NCI-H1092 (cell line): Measurements from ENCODE around the gene SDK1.

Source experiments
- DNase-seq: peaks from one replicate; lab custom pipeline; 2025; lab: John Stamatoyannopoulos, UW

Gene SDK1

DNA sequence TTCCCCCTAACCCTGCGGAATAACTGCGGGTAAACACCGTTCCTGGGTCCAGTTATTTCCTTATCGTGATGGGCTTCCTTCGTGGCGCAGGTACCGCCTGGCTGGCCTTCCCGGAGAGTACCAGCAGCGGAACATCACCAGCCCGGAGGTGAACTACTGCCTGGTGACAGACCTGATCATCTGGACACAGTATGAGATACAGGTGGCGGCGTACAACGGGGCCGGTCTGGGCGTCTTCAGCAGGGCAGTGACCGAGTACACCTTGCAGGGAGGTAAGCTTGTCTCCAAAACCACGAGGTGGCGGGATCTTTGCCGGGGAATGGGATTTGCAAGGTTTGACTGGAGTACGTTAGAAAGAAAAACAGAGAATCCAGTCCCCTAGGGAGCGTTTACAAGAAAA, 716.0 kb downstream of the SDK1 start:
- DNase-seq, result no peak

- no peak for DNase-seq
These were observed 716.7 kb downstream of the SDK1 start for GRCh38 chr7:4017785-4018184.

GRCh38 chr7:4018601-4019316, 717.7 kb downstream of the SDK1 start:
- no peak for DNase-seq

DNA sequence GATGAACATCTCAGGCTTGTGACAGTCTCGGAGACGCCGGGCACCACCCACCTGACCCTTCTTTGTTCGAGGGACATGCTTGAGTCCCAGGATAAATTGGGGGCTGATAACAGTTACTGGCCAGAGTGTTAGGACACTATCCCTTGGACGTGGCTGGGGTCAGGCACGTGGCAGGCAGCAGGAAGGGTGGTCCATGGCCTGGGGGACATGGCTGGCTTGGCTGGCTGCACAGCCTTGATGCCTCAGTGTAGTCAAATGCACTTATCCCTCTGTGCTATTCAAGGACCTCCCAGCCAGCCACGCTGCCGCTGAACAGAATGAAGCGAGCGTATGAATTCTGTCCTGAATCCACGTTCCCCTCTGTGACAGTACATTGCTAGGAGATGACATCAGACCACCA, 719.0 kb downstream of the SDK1 start:
- no peak for DNase-seq

GRCh38 chr7:4021413-4021812, 720.4 kb downstream of the SDK1 start:
- DNase-seq, result no peak

DNA sequence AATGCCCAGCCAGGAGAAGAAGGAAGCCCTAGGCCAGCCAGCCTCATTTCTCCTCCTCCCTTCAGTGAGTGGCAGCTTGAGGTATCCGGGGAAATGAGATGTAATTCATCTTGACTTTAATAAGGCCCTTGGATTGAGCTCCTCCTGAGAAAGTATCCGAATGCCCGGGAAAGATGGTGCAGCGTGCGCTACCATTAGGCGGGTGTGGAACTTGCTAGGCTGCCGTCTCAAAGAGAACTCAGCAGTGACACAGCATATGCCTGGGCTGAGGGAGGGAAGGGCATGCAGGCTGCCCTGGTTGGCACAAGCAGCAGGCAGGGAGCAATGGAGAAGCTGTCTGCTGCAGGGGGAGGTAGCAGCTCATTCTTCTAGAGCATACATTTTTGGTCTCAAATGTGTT, 721.2 kb downstream of the SDK1 start:
- DNase-seq, result no peak

DNA sequence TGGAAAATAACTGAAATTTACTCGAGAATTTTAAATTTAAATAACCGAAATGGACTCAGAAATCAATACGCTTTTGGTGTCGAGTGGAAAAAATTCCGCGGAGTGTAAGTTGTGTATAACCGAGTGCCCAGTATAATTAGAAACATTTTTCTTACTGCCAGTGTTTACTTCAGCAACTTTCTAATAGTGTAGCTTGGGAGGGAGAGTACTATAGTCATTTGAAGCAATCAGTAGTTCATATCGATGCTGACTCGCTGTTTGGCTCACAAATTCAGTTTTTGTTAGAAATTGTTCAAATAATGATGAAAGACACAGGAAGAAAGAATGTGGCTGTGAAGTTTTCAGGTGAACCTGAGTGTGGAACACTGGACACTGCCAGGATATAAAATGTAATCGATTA, 722.5 kb downstream of the SDK1 start:
- DNase-seq, result no peak

- no peak for DNase-seq
These were observed 723.1 kb downstream of the SDK1 start for GRCh38 chr7:4024133-4024532.

DNA sequence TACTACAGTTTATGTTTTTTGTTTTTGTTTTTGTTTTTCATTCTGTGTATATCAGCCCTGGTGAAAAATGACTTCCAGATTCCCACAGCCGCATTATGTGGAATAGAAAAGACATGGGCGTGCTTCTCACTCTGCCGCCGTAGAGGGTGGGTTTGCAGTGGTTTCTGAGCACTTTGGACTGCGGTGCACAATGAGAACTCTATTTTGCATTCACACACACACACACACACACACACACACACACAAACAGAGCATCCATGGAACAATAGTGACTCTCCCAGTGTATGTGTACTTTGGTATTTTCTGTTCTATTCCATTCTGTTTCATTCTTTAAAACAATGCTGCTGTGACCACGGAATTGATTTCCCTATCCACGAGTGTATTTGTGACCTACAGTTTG, 723.8 kb downstream of the SDK1 start:
- no peak for DNase-seq

- DNase-seq, result no peak
These were observed 724.2 kb downstream of the SDK1 start for GRCh38 chr7:4025210-4025609.

GRCh38 chr7:4025694-4026615, 724.9 kb downstream of the SDK1 start:
- no peak for DNase-seq

DNA sequence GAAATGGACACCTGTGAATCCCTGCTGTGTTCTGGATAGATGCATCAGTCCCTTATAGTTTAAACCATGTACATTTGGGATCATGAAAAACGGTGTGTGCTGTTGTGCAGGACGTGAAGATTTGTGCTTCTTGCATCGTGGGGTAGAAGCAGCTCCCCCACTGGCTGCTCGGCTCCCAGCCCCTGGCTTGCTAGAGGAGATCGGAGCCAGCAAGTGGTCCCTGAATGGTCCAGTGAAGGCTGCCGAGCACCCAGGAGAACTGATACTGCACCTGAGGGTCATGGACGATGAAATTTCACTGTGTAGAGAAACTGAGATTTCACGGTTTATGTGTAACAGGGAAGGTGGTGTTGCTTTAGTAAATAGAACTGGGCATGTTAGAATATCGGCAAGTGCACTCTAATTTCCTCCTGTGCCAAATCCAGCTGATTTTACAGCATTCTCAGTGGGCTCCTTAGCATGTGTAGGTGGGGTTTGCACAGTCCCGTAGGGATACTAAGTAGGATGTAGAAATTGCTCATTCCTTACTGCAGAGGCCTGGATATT, 726.0 kb downstream of the SDK1 start:
- no peak for DNase-seq

GRCh38 chr7:4028221-4028620, 727.2 kb downstream of the SDK1 start:
- DNase-seq, result no peak

GRCh38 chr7:4029941-4030340, 728.9 kb downstream of the SDK1 start:
- DNase-seq, result no peak

DNA sequence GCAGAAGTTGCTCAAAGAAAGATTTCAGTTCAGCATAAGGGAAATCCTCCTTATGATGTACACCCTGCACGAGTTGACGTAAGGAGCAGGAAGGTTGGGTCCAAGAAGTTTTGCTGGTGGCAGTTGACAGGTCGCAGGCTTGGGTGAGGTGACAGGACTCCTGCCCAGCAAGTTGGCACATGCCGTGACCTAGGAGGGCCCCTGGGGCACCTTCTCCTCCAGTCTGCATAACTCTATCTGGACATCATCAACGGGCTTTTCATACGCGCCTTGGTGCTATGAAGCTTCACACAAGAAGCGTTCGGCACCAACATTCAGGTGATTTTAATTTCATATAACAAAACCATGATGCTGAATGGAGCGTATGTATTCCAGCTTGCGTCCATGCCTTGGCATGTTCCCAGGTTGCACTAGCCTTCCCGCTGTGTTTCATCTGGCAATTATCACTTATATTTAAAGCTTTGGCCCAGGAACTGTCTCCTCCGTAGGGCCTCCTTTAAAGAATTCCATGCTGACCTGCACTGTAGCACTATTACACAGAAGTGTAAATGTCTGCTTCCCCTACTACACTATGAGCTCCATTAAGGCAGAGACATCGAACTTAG, 729.4 kb downstream of the SDK1 start:
- no peak for DNase-seq

GRCh38 chr7:4033996-4034395, 732.9 kb downstream of the SDK1 start:
- no peak for DNase-seq

GRCh38 chr7:4037308-4037707, 736.3 kb downstream of the SDK1 start:
- DNase-seq, result no peak

DNA sequence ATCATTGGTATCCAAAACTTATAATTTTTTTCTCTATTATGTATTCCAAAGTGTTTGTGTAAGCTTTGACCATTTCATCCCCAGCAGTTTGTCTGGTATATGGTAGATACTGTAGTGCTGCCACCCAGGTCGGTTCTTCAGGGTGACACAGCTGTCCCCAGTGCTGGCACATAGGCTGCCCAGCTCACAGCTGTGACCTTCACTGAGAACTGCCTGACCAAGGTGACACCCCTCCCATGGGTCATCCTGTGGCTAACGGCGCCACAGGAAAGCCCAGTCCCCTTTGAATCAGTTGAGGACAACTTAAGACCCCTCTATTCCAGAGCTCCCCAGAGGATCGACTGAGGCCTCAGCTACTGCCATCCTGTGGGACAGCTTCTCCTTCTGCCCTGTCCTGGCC, 736.8 kb downstream of the SDK1 start:
- no peak for DNase-seq

GRCh38 chr7:4040109-4040928, 739.3 kb downstream of the SDK1 start:
- no peak for DNase-seq

GRCh38 chr7:4042402-4043045, 741.5 kb downstream of the SDK1 start:
- DNase-seq, result peak; percentile 56

- no peak for DNase-seq
These were observed 742.9 kb downstream of the SDK1 start for GRCh38 chr7:4043988-4044387.
